ENCODE results near the gene ZNF516. TPM values are rescaled to one million over a fixed set of nuclear protein-coding genes. Genes with fewer than 3 reads are reported as not detected.

ZNF516 gene
- total RNA-seq, 1 donor from 2014 or later = 14.8 TPM

GRCh38 chr18:76468345-76469304 is 26.4 kb downstream of the ZNF516 start:
- DNase-seq (ENCODE audit: low read depth) = no peak
- H3K4me3 ChIP-seq (ENCODE audit: low read depth, low read length) = no peak overlapping the region
- TF ChIP-seq CTCF (conservative IDR thresholded peaks at IDR 0.05; ENCODE audit: low read depth, low read length) = no peak

GRCh38 chr18:76467371-76468190 is 27.5 kb downstream of the ZNF516 start:
- no peak overlapping the region for H3K4me3 ChIP-seq (ENCODE audit: low read depth, low read length)
- DNase-seq (ENCODE audit: low read depth) = no peak
- TF ChIP-seq CTCF (conservative IDR thresholded peaks at IDR 0.05; ENCODE audit: low read depth, low read length) = no peak

- TF ChIP-seq CTCF (conservative IDR thresholded peaks at IDR 0.05; ENCODE audit: low read depth, low read length) = no peak
- DNase-seq (ENCODE audit: low read depth) = no peak
These were observed 28.5 kb downstream of the ZNF516 start for GRCh38 chr18:76466410-76466991.

GRCh38 chr18:76465630-76466409 is 29.2 kb downstream of the ZNF516 start:
- H3K4me3 ChIP-seq (ENCODE audit: low read depth, low read length) = no peak overlapping the region
- no peak for TF ChIP-seq CTCF (conservative IDR thresholded peaks at IDR 0.05; ENCODE audit: low read depth, low read length)
- no peak for DNase-seq (ENCODE audit: low read depth)

More at GRCh38 chr18:76466410-76466991, 28.5 kb downstream of the ZNF516 start:
- H3K4me3 ChIP-seq (ENCODE audit: low read depth, low read length) = no peak overlapping the region

- DNase-seq (ENCODE audit: low read depth) = no peak
- TF ChIP-seq CTCF (conservative IDR thresholded peaks at IDR 0.05; ENCODE audit: low read depth, low read length) = no peak
- no peak overlapping the region for H3K4me3 ChIP-seq (ENCODE audit: low read depth, low read length)
These were observed 30.5 kb downstream of the ZNF516 start for GRCh38 chr18:76464281-76465259.
